CD4-positive, alpha-beta T cell treated with Interferon alpha-2 for 1 hour (primary cell): ENCODE results near the gene CDH2.

Source experiments
- DNase-seq, 2 donors: peaks; one replicate each; pipeline ENCODE4 v3.0.0-alpha.2; 2020 to 2022

Gene CDH2

GRCh38 chr18:28039078-28039477 lies 137.9 kb downstream of the CDH2 start:
- no peak for DNase-seq

- DNase-seq, result no peak
Measured at GRCh38 chr18:28036488-28036887, 140.4 kb downstream of the CDH2 start.

GRCh38 chr18:28034567-28034966 lies 142.4 kb downstream of the CDH2 start:
- DNase-seq, result no peak

DNA sequence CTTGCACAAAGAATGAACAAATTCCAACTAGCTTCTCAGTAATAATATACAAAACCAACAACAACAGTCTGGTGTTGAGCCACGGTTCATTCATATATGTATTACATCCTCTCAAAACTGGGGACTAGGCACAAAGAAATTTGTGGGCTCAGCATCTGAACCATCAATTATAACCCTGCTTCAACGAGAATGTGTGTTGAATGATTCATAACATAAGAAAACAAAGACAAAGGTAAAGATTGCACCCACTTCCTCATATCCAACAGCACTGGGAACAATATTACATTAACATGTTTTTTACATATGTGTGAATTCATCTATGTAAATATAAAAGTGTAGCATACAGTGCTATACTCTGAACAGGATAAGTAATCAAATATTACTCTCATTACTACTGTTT lies 144.8 kb downstream of the CDH2 start:
- no peak for DNase-seq

DNA sequence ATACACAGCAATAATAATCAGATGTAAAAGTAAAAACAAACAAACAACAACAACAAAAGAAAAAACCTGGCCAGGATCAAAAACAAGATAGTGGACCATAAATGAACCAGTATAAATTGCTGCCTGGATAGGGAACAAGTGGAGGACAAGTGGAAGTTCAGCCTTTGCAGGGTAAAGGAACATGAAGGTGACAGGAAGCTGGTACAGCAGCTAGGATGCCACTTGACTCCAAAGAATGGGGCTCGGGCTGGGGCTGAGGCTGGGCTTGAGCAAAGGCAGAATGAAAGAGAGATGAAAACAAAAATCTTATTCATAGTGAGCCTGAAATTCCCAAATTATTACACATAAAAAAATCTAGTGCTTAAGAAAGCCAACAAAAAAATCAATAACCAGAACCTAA lies 146.5 kb downstream of the CDH2 start:
- DNase-seq, result no peak

DNA sequence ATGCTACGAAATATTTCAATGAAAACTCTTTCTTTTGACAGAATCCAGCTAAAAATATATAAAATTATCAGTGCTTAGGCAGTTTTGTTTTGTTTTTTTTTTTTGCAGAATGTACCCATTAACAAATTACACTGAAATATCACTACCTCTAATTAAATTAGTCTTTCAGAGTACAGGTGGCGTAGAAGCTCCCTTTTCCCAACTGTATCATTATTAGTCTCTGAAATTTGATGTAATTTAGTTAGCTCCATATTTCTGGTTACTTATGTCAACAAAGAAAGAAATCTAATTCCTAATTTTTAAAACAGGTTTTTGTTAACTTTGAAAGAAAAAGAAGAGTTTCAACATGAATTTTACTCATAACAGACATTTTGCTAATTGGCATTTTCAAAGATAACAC lies 149.2 kb downstream of the CDH2 start:
- no peak for DNase-seq

DNA sequence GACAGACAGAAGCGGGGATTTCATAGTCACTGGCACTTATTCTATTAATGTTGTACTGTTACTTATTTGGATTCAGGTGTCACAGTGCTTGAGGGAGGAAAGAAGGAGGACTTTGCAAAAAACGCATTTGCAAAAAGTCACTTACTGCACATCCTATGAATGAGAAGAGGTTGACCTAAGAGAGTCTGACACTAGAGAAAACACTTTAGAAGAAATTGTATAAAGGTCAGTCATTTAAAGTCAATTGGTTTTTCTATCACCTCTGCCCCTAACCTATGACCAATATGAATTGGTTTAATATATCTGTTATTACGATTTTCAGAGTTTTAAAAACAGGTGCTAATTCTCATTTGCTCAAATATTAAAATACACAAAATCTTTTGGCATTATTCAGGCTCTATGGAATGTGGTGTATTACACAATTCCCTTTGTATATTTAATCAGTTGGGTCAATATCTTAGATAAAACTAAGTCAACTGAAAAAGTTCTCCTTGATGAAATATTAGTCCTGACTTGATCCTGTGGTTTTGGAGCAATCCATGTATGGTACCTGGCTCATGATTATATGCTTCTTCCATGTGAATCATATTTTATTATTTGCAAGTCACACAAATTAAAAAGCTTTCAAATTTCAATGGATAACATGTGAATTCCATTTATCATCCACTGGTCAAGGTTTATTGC lies 157.4 kb downstream of the CDH2 start:
- no peak for DNase-seq

GRCh38 chr18:28018351-28018750 lies 158.6 kb downstream of the CDH2 start:
- DNase-seq, result no peak

- no peak for DNase-seq
Measured at GRCh38 chr18:28015671-28016070, 161.3 kb downstream of the CDH2 start.

DNA sequence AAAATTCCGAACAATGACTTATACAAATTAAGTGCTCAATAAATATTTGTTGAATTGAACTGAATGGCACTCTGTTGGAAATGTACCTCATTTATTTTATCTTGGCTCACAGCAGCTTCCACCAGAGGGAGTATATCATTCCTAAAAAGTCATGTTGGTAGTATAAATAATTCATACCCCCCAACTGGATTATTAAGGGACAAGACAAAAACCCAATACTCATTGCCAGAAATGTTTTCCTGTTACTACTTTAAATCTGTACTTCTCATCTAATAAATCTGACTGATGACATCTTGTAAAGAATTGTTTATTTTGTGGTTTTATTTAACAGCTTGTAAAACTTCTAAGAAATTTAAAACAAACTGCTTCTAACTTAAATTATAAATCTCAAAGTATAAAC lies 163.9 kb downstream of the CDH2 start:
- DNase-seq, result no peak

- no peak for DNase-seq
Measured at GRCh38 chr18:28012336-28012735, 164.6 kb downstream of the CDH2 start.

- no peak for DNase-seq
Measured at GRCh38 chr18:28009589-28009988, 167.3 kb downstream of the CDH2 start.

- DNase-seq, result no peak
Measured at GRCh38 chr18:28007841-28008240, 169.1 kb downstream of the CDH2 start.

DNA sequence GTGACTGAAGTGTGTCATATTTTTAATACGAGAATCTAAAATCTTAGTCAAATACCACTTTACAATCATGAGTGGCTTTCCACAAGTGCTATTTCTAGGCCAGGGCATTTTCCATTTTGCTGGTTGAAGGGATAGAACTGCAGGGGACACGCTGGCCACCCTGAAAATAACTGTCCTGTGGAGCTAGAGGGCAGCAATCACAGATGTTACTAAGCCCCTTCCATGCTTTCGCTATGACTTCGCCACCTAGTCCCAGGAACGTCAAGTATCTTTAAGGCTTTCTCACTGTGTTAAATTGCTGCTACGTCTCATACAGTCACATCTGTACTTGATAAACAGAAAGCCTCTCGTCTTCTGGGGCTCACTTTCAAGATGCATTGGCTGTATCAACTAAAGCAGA lies 171.8 kb downstream of the CDH2 start:
- DNase-seq, result no peak

DNA sequence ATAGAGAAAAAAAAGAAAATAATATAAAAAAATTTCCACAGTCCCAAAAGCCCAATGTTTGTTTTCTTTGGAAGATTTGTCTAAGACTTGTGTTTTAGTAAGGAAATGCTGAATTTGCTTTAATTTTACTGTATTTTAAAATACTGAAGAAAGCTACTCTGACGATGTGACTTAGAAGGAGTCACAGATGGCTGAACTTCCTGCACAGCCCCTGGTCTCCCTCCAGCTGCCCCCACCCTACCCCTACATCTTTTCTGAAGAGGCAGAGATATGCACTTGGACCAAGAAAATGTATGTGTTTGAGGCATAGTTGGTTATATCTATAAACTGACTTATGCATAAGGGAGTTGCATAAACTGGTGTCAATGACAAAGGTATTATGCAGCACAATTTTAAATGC lies 172.3 kb downstream of the CDH2 start:
- no peak for DNase-seq

GRCh38 chr18:28003451-28003850 lies 173.5 kb downstream of the CDH2 start:
- DNase-seq, result no peak

DNA sequence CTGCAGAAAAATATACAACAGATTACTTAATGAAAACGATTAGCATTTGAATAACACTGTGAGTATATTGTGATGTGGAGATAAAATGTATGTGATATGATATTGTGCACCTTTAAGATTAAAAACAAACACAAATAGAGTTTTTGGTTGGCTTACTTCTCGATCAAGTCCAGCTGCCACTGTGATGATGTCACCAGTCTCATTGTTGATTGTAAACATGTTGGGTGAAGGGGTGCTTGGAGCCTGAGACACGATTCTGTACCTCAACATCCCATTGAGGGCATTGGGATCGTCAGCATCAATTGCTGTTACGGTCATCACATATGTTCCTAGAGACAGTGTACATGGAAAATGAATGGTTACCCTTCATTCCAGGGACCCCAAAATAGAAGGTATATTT lies 174.1 kb downstream of the CDH2 start:
- no peak for DNase-seq

GRCh38 chr18:27996801-27997272 lies 180.1 kb downstream of the CDH2 start:
- DNase-seq, result no peak

- no peak for DNase-seq
Measured at GRCh38 chr18:27995770-27996502, 181.0 kb downstream of the CDH2 start.

DNA sequence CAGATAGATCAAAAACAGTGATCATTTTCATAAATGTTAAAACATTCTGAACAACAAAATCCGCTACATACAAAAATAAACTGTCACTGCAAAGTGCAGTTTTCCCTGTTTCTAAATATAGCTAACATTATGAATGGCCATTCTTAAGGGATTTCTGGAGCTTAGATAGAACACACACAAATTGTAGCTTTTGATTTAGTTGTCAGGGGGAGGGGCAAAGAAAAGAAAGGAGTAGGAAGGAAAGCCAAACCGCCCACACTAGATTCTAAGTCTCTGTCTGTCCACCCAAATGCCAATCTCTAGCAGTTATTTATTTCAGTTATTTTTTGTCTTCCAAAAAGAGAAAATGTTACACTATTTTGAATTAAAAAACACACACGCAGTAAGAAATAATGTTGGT lies 182.4 kb downstream of the CDH2 start:
- no peak for DNase-seq

- DNase-seq, result no peak
Measured at GRCh38 chr18:27991391-27991790, 185.5 kb downstream of the CDH2 start.

DNA sequence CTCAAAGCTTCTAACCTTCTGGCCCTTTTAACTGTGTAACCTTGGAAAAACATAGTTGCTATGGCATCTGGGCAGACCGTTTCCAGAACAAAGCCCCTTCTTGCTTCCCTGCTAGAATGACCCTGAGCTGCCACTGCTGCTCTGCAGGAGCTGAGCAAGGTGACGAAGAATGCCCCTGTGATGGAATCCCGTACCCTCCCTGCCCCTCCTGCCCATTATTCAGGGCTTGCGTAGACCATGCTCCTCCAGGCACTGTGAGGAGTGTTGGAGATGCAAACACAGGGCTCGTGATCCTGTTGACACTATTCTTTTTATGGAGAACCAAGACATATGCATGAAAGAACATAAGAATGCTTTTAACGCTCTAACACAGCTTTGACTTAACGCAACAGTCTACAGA lies 191.1 kb downstream of the CDH2 start:
- DNase-seq, result no peak

DNA sequence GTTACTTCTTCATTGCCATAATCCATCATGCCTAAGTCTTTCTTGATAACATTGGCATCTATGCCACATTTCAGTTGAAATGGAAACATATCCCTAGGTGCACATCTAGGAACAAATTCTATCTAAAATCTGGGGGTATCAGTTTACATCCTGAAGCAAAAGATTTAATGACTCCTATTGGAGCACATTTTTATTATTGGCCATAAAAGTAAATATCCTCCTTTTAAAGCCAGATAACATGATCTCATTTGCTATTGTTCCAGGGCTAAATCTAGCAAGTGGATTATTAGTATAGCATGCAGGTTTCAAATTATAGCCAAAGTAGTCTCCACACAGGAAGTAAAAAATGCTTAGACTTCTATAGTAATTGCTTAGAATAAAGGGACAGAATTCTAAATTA lies 193.2 kb downstream of the CDH2 start:
- DNase-seq, result no peak

DNA sequence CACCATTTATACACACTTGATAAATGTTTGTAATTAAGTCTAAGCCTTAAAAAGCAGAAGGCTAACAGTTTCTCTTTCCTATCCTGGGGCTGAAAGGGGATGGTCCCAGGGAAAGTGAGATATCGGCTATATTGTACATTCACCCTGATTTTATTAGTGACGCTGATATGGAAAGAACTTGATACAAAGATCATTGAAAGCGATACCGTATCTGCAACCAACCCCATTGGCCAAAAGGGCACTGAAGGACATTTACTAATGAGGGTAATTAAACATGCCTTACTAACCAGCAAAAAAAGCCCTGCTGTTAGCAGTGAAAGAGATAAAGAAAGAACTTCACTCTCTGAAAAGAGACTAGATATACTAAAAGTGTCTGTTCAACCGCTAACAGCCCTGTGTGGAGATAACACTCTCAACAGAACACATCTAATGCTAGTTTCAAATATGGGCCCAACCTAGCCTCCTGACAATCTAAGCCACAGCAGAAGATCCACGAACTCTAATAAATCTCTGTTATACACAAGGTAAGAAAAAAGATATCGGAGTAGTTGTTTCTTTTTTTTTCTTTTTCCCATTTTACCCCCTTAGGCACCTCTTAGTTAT lies 200.0 kb downstream of the CDH2 start:
- DNase-seq, result no peak
